H4 (cell line): Measurements from ENCODE around the gene IFITM10. TPM values are rescaled to one million over a fixed set of nuclear protein-coding genes. Genes with fewer than 3 reads are reported as not detected.
"Not testable (repeated sequence)": the region's sequence is repeated elsewhere in the genome, so short reads cannot be mapped to it uniquely, and the experiment has no call there.

Experiments used
- DNase-seq: peaks from one replicate; pipeline ENCODE4 v3.0.0-alpha.2; 2015; ENCODE audit warnings: low spot score
- total RNA-seq: library from RNA; depleted of rRNA; stranded (reverse); fragments of >200 nt; shearing (Covaris generic); gene quantifications from 2 replicates; pipeline ENCODE4 v1.2.3, GENCODE V29; 2014; rRNA removed

Gene IFITM10
- total RNA-seq, 1 experiment from 2014 or later = 2.0 TPM

- DNase-seq = no peak
Observed at GRCh38 chr11:1691878-1692707, 58.3 kb downstream of the IFITM10 start.

DNA sequence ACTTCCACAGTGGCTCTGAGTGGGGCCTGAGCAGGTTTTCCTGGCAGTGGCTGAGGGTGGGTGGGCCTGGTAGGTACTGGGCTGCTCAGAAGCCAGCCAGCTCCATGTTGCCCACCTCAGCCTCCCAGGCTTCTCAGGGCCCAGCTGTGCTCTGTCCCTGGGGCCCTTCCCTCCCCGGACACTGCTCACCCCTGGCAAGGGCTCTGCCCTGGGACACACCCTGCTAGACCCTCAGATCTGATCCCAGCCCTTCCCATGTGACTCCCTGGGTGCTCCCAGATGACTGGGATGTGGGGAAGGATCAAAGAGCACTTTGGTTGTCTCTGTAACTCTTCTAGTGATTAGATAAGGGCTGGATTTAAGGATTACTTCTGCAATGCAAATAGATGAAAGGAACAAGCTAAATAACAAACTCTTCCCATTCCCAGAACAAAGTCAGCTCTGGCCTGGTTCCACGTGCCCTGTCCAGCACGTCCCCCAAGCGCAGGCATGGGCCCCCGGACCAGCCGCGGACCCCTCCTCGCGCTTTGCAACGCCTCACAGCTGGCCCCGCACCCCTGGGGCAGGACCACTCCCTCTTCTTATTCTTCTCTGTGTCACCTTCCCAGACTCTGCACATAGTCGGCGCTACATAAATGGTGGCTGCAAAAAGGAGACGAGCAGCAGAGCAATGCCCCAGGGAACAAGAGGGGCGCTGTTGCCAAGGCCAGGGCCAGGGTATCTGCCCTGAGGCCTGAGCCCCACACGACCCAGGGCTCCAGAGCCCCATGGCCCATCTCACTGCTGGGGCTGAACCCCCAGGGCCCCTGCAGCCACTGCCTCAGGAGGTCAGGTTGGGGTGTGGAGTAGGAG lies 59.1 kb downstream of the IFITM10 start:
- no peak for DNase-seq

GRCh38 chr11:1690167-1691025 lies 60.0 kb downstream of the IFITM10 start:
- DNase-seq = no peak

DNA sequence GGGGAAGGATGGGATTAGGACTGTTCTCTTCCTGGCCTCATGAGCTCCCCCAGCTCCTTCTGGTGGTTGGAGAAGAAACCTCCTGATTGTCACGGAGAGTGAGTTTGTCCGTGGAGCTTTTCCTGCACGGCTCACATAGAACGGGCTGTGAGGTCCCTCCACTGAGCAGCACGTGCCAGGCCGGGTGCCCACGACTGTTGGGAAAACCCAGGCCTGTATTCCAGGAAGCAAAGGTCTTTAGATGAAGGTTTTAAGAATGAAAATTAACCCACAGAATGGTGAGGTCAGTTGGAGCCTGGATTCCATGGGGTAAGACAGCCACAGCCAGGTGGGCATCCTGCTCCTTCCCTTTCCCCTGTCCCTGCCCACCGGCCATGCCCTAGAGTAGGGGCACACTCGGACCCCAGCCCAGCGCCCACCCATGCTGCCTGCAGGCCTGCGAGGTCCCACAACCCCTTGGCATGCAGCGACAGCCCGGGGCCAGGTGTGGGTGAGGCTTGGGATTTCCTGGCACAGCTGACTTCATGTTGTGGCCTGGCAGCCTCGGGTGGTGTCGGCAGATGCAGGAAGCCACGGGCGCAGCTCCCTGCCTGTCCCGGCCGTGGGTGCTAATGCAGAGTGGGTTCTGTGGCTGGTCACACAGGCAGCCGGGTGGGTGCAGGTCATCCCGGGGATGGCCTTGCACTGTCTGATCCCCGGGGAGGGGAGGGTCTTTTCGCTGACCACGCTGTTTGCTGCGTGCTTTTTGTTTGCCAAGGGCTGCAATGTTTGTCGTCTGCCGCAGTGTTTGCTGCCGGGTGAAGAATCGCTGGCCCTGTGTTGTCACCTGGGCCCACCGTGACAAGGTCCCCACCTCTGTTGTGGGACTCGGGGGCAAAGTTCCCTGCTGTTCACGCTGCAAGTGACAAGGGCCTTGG lies 60.9 kb downstream of the IFITM10 start:
- not testable (repeated sequence) for DNase-seq

- DNase-seq = not testable (repeated sequence)
Observed at GRCh38 chr11:1688336-1688947, 62.0 kb downstream of the IFITM10 start.

DNA sequence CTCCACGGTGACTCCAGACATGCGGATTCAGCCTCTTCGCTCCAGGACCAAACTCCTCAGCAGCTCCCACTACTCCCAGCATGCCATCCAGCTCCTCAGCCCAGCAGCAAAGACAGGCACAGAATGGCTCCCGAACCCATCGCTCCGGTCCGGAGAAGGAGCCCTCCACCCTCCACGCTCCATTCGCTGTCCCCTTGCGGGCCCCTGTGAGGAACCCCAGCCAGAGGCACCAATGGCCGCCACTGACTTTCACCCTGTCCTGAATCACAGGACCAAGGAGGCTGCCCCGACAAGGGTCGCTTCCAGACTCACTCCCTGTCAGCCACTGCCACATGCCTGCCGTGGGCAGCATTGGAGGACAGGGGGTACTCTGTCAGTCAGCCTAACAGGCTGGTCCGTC lies 64.2 kb downstream of the IFITM10 start:
- not testable (repeated sequence) for DNase-seq

DNA sequence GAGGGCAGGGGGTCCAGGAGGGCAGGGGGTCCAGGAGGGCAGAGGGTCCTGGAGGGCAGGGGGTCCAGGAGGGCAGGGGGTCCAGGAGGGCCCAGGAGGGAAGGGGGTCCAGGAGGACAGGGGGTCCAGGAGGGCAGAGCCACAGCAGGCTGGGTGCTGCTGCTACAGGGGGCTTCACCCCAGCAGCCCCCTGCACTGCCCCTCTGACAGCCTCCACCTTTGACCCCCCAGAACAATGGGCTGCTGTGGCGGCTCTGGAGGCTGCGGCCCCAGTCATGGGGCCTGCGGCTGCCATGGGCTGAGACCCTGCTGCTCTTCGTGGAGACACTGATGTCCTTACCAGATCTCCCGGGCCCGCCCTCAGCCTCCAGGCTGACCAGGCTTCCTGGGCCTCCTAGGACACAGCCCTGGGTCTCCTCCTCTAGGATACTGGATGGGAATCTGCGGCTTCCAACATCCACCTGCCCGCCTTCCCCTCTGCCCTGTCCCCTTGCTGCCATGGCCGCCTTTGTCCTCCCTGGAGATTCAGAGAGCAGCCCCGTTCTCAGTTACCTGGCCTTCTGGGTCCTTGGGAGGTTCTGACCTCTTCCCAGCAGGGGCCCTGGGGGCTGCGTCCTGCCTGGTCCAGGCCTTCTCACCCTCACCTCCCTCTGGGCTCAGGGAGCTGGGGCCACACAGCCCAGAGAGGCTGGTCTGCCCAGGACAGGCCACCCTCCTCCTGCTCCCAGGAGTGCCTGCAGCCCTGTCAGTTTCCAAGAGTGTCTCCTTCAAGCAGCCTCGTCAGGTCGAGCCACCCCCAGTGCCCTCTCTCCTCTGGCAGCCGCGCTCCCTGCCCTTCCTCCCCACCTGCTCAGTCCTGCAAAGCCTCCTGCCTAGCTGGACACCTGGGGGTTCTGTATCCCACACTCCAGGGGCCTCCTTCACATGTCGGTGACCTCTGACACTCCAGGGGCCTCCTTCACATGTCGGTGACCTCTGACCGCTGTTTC lies 65.2 kb downstream of the IFITM10 start:
- DNase-seq = not testable (repeated sequence)

- DNase-seq = not testable (repeated sequence)
Observed at GRCh38 chr11:1683904-1684572, 66.4 kb downstream of the IFITM10 start.

GRCh38 chr11:1683216-1683615 lies 67.2 kb downstream of the IFITM10 start:
- not testable (repeated sequence) for DNase-seq

Other genes starting within 250 kb of the IFITM10 start
- gene DUSP8, start 178.3 kb downstream of the IFITM10 start, total RNA-seq = 0.45 and 3.2 TPM in 2 replicates
- gene KRTAP5-1, start 165.3 kb downstream of the IFITM10 start, total RNA-seq = not detected in 2 replicates
- gene KRTAP5-2, start 152.3 kb downstream of the IFITM10 start, total RNA-seq = not detected in 2 replicates
- gene KRTAP5-3, start 142.1 kb downstream of the IFITM10 start, total RNA-seq = not detected in 2 replicates
- gene KRTAP5-4, start 128.5 kb downstream of the IFITM10 start, total RNA-seq = not detected in 2 replicates
- gene KRTAP5-5, start 120.8 kb downstream of the IFITM10 start, total RNA-seq = not detected in 2 replicates
- gene KRTAP5-6, start 53.4 kb downstream of the IFITM10 start, total RNA-seq = not detected in 2 replicates
- gene CTSD, start 13.3 kb upstream of the IFITM10 start, total RNA-seq = 516 and 559 TPM in 2 replicates
- not detected in 2 replicates for gene SYT8, start 84.4 kb upstream of the IFITM10 start, total RNA-seq
- gene TNNI2, start 88.4 kb upstream of the IFITM10 start, total RNA-seq = not detected in 2 replicates
- gene LSP1, start 102.5 kb upstream of the IFITM10 start, total RNA-seq = 3.3 TPM in 2 replicates
- gene PRR33, start 141.3 kb upstream of the IFITM10 start, total RNA-seq = not detected in 2 replicates
- gene TNNT3, start 169.1 kb upstream of the IFITM10 start, total RNA-seq = not detected in 2 replicates
- gene MRPL23, start 196.7 kb upstream of the IFITM10 start, total RNA-seq = 271 and 398 TPM in 2 replicates
- gene H19, start 247.2 kb upstream of the IFITM10 start, total RNA-seq = 0.23 and 2.9 TPM in 2 replicates